HG03457 (cell line): ENCODE results near the gene FEM1C.

Experiments
- ATAC-seq: cut with Tn5 transposase; IDR thresholded peaks from one replicate; pipeline ENCODE4 v1.9.1; 2021; ENCODE audit warnings: moderate number of reproducible peaks; ENCODE audit not compliant: unreplicated experiment

The FEM1C gene

GRCh38 chr5:115557667-115558387, 13.3 kb upstream of the FEM1C start:
- ATAC-seq: no peak

GRCh38 chr5:115556276-115556675, 11.7 kb upstream of the FEM1C start:
- ATAC-seq: no peak

GRCh38 chr5:115555084-115555633, 10.6 kb upstream of the FEM1C start:
- no peak for ATAC-seq

GRCh38 chr5:115553082-115553481, 8.5 kb upstream of the FEM1C start:
- ATAC-seq: no peak

GRCh38 chr5:115551415-115551814, 6.8 kb upstream of the FEM1C start:
- ATAC-seq: no peak

- ATAC-seq: no peak
These were observed 4.6 kb upstream of the FEM1C start for GRCh38 chr5:115549154-115549553.

GRCh38 chr5:115548683-115549082, 4.1 kb upstream of the FEM1C start:
- ATAC-seq: no peak

- ATAC-seq: no peak
These were observed 842 bp upstream of the FEM1C start for GRCh38 chr5:115545351-115545882.

GRCh38 chr5:115544043-115544435, 536 bp downstream of the FEM1C start:
- no peak for ATAC-seq

- ATAC-seq: peak; percentile 28
These were observed 1.1 kb downstream of the FEM1C start for GRCh38 chr5:115543365-115544042.

GRCh38 chr5:115542651-115543364, 1.8 kb downstream of the FEM1C start:
- no peak for ATAC-seq

GRCh38 chr5:115542086-115542485, 2.5 kb downstream of the FEM1C start:
- no peak for ATAC-seq

GRCh38 chr5:115541611-115542010, 3.0 kb downstream of the FEM1C start:
- no peak for ATAC-seq

GRCh38 chr5:115535479-115536035, 9.0 kb downstream of the FEM1C start:
- ATAC-seq: no peak

- ATAC-seq: no peak
These were observed 12.1 kb downstream of the FEM1C start for GRCh38 chr5:115532517-115532916.

- ATAC-seq: no peak
These were observed 12.7 kb downstream of the FEM1C start for GRCh38 chr5:115531787-115532367.

GRCh38 chr5:115531380-115531779, 13.2 kb downstream of the FEM1C start:
- ATAC-seq: no peak

GRCh38 chr5:115530426-115530825, 14.1 kb downstream of the FEM1C start:
- no peak for ATAC-seq

GRCh38 chr5:115526604-115527003, 18.0 kb downstream of the FEM1C start:
- ATAC-seq: no peak

- ATAC-seq: no peak
These were observed 20.3 kb downstream of the FEM1C start for GRCh38 chr5:115524199-115524847.
